HG02943 (cell line): ENCODE measurements around the gene GDF2.

ENCODE experiments used
- ATAC-seq: cut with Tn5 transposase; IDR thresholded peaks from one replicate; pipeline ENCODE4 v1.9.1; 2021; ENCODE audit warnings: mild to moderate bottlenecking, low read depth, moderate library complexity; ENCODE audit not compliant: unreplicated experiment

The GDF2 gene

GRCh38 chr10:47331954-47332353 lies 9.7 kb downstream of the GDF2 start:
- ATAC-seq, result no peak

GRCh38 chr10:47332371-47332770 lies 10.1 kb downstream of the GDF2 start:
- no peak for ATAC-seq

- no peak for ATAC-seq
Observed at GRCh38 chr10:47332946-47333345, 10.7 kb downstream of the GDF2 start.

GRCh38 chr10:47333532-47333931 lies 11.3 kb downstream of the GDF2 start:
- ATAC-seq, result no peak

- ATAC-seq, result no peak
Observed at GRCh38 chr10:47334466-47335295, 12.4 kb downstream of the GDF2 start.

GRCh38 chr10:47335906-47336305 lies 13.7 kb downstream of the GDF2 start:
- ATAC-seq, result no peak

GRCh38 chr10:47336387-47337134 lies 14.3 kb downstream of the GDF2 start:
- ATAC-seq, result no peak

- ATAC-seq, result no peak
Observed at GRCh38 chr10:47337310-47337709, 15.1 kb downstream of the GDF2 start.

- no peak for ATAC-seq
Observed at GRCh38 chr10:47339186-47339735, 17.0 kb downstream of the GDF2 start.

GRCh38 chr10:47339759-47340607 lies 17.7 kb downstream of the GDF2 start:
- ATAC-seq, result no peak

GRCh38 chr10:47340608-47341170 lies 18.4 kb downstream of the GDF2 start:
- ATAC-seq, result no peak

GRCh38 chr10:47344996-47345870 lies 23.0 kb downstream of the GDF2 start:
- no peak for ATAC-seq

GRCh38 chr10:47346581-47347302 lies 24.5 kb downstream of the GDF2 start:
- no peak for ATAC-seq

- no peak for ATAC-seq
Observed at GRCh38 chr10:47347303-47347675, 25.0 kb downstream of the GDF2 start.

- ATAC-seq, result no peak
Observed at GRCh38 chr10:47348138-47348651, 25.9 kb downstream of the GDF2 start, which contains the start of gene RBP3. Gene RBP3, plus strand, starts transcription at chr10:47348363. Its CDS starts 122 bp downstream, at chr10:47348485.

GRCh38 chr10:47348661-47349470 lies 26.6 kb downstream of the GDF2 start:
- ATAC-seq, result no peak

- no peak for ATAC-seq
Observed at GRCh38 chr10:47349516-47349915, 27.3 kb downstream of the GDF2 start.
